IMR-90 (cell line): Measurements from ENCODE around the gene MYO5A. TPM values are rescaled to one million over a fixed set of nuclear protein-coding genes. Genes with fewer than 3 reads are reported as not detected.
A peak's percentile ranks its signal among the peaks of the same experiment; 100 is the strongest.

ENCODE experiments used
- ATAC-seq: fragments of 200-7000 bp; cut with Tn5 transposase; 2 replicates; pipeline ENCODE4 v1.9.1; 2020; ENCODE audit warnings: low read depth, mild to moderate bottlenecking, moderate library complexity
- BruUV-seq: library from RNA; stranded (reverse); fragments of 400-500 nt; replicated peaks from 2 replicates; lab custom pipeline; 2021; lab: Mats Ljungman, UMichigan
- CTCF ChIA-PET: fragments of 300-600 bp; formaldehyde crosslinking; extraction: SDS; loops from one replicate; lab custom pipeline; 2021; ENCODE audit warnings: antibody characterized with exemption; lab: Yijun Ruan, JAX
- POLR2A ChIA-PET: fragments of 300-600 bp; sonication (Branson Sonifier 250); formaldehyde crosslinking; loops from one replicate; lab custom pipeline; 2022; ENCODE audit warnings: antibody characterized with exemption; ENCODE audit not compliant: unreplicated experiment; lab: Charles Lee
- DNase-seq: peaks from one replicate; pipeline ENCODE4 v3.0.0; 2013
- H2AFZ ChIP-seq: replicated peaks from 2 replicates; pipeline ENCODE3; 2013; ENCODE audit warnings: low read length, mild to moderate bottlenecking; ENCODE audit not compliant: poor library complexity
- H2AK5ac ChIP-seq: 2 replicates; pipeline ENCODE4 v1.6.1; 2013; ENCODE audit warnings: low read depth, low read length, inconsistent platforms
- H2AK9ac ChIP-seq: replicated peaks from 2 replicates; pipeline ENCODE3; 2013; ENCODE audit warnings: mild to moderate bottlenecking, low read depth, low read length, moderate library complexity; ENCODE audit not compliant: poor library complexity
- H2BK120ac ChIP-seq: 2 replicates; pipeline ENCODE4 v1.6.1; 2013; ENCODE audit warnings: low read depth, low read length, inconsistent platforms
- H2BK15ac ChIP-seq: 3 replicates; pipeline ENCODE4 v1.6.1; 2013; ENCODE audit warnings: low read depth, low read length, inconsistent platforms
- H2BK20ac ChIP-seq: 2 replicates; pipeline ENCODE4 v1.6.1; 2013; ENCODE audit warnings: low read depth, mild to moderate bottlenecking, inconsistent platforms, low read length, moderate library complexity
- H2BK5ac ChIP-seq: 2 replicates; pipeline ENCODE4 v1.6.1; 2013; ENCODE audit warnings: mild to moderate bottlenecking, low read depth, low read length, inconsistent platforms; ENCODE audit not compliant: poor library complexity, severe bottlenecking
- H3K14ac ChIP-seq: replicated peaks from 2 replicates; pipeline ENCODE4 v1.6.1; 2013; ENCODE audit warnings: low read depth, low read length, inconsistent platforms
- H3K18ac ChIP-seq: 2 replicates; pipeline ENCODE4 v1.6.1; 2013; ENCODE audit warnings: low read depth, low read length, control low read depth
- H3K23ac ChIP-seq: 2 replicates; pipeline ENCODE4 v1.6.1; 2013; ENCODE audit warnings: low read depth, low read length, inconsistent platforms
- H3K27ac ChIP-seq: 2 replicates; pipeline ENCODE4 v1.5.1; 2013; ENCODE audit warnings: mild to moderate bottlenecking, control low read depth, low read length; ENCODE audit not compliant: insufficient read depth
- H3K27me3 ChIP-seq: 2 replicates; pipeline ENCODE4 v1.6.1; 2013; ENCODE audit warnings: low read length; ENCODE audit not compliant: control insufficient read depth, insufficient read depth
- H3K36me3 ChIP-seq: 2 replicates; pipeline ENCODE4 v1.6.1; 2013; ENCODE audit warnings: low read length, mixed read lengths; ENCODE audit not compliant: control insufficient read depth, insufficient read depth
- H3K4ac ChIP-seq: 2 replicates; pipeline ENCODE4 v1.6.1; 2013; ENCODE audit warnings: low read depth, low read length, inconsistent platforms
- H3K4me1 ChIP-seq: 2 replicates; pipeline ENCODE4 v1.6.1; 2013; ENCODE audit warnings: low read length, mixed read lengths; ENCODE audit not compliant: control insufficient read depth, insufficient read depth
- H3K4me2 ChIP-seq: 2 replicates; pipeline ENCODE4 v1.6.1; 2013; ENCODE audit warnings: low read depth, mild to moderate bottlenecking, control low read depth, low read length, moderate library complexity
- H3K4me3 ChIP-seq: 2 replicates; pipeline ENCODE4 v1.5.1; 2013; ENCODE audit warnings: low read depth, mild to moderate bottlenecking, control low read depth, low read length, moderate library complexity; ENCODE audit not compliant: insufficient read depth
- H3K56ac ChIP-seq: 2 replicates; pipeline ENCODE4 v1.6.1; 2013; ENCODE audit warnings: low read length, inconsistent platforms; ENCODE audit not compliant: insufficient read depth; ENCODE audit errors: extremely low read depth
- H3K79me1 ChIP-seq, 2 experiments: 2 replicates each; pipeline ENCODE4 v1.6.1; 2013; ENCODE audit warnings: low read length in 2 of 2, inconsistent platforms in 1 of 2, low read depth in 1 of 2
- H3K9ac ChIP-seq: 2 replicates; pipeline ENCODE4 v1.6.1; 2013; ENCODE audit warnings: low read depth, low read length, control low read depth
- H3K9me1 ChIP-seq: 2 replicates; pipeline ENCODE4 v1.6.1; 2013; ENCODE audit warnings: low read length, inconsistent platforms; ENCODE audit not compliant: insufficient read depth
- H3K9me3 ChIP-seq: 2 replicates; pipeline ENCODE4 v1.6.1; 2013; ENCODE audit warnings: low read length; ENCODE audit not compliant: control insufficient read depth, insufficient read depth
- H4K20me1 ChIP-seq: 2 replicates; pipeline ENCODE4 v1.6.1; 2013; ENCODE audit warnings: low read length, inconsistent platforms; ENCODE audit not compliant: insufficient read depth
- H4K5ac ChIP-seq: 2 replicates; pipeline ENCODE4 v1.6.1; 2013; ENCODE audit warnings: mild to moderate bottlenecking, low read depth, low read length, control low read depth
- H4K8ac ChIP-seq, 2 experiments: 2 replicates each; pipeline ENCODE4 v1.6.1; 2013; ENCODE audit warnings: low read depth in 2 of 2, low read length in 2 of 2, control low read depth in 1 of 2, inconsistent platforms in 1 of 2
- H4K91ac ChIP-seq: 2 replicates; pipeline ENCODE4 v1.6.1; 2013; ENCODE audit warnings: low read depth, low read length, inconsistent platforms; ENCODE audit not compliant: insufficient read depth
- RCOR1 ChIP-seq: IDR thresholded peaks from 2 replicates; pipeline ENCODE4 v1.6.1; 2012; ENCODE audit warnings: mild to moderate bottlenecking, low read length, improper control_type of control experiment; ENCODE audit not compliant: insufficient replicate concordance
- RFX5 ChIP-seq: IDR thresholded peaks from 2 replicates; pipeline ENCODE4 v1.8.0; 2012; ENCODE audit warnings: low read depth, mild to moderate bottlenecking, low read length, moderate library complexity
- WGBS, 2 experiments: methylation state at CpG; one replicate each; pipeline versions ENCODE4 v1.1.5 to v1.1.7; 2013; ENCODE audit warnings: missing lambda C conversion rate in 2 of 2; ENCODE audit not compliant: insufficient read length in 1 of 2; ENCODE audit errors: extremely low coverage in 2 of 2; 5-methylcytosine and 5-hydroxymethylcytosine counted together
- dilution Hi-C: fragments of 300-500 bp; cut with HindIII; formaldehyde crosslinking; loops from one replicate; pipeline ENCODE4 v1.14.3; 2018; ENCODE audit warnings: low sequenced_read_pairs; ENCODE audit not compliant: unreplicated experiment
- in situ Hi-C: fragments of 300-500 bp; cut with MboI; formaldehyde crosslinking; loops from 3 replicates; pipeline ENCODE4 v1.14.3; 2019; ENCODE audit warnings: low sequenced_read_pairs, inconsistent platforms, mixed read lengths
- intact Hi-C: fragments of 100-400 bp; cut with micrococcal nuclease; formaldehyde crosslinking; loops from 2 replicates; pipeline ENCODE4 v1.10.0; 2022
- polyA plus RNA-seq, 3 experiments: library from polyadenylated mRNA; depleted of rRNA; stranded (reverse); fragments of >200 nt; gene quantifications; 2 replicates each; pipeline ENCODE4 v1.2.3, GENCODE V29; 2012; ENCODE audit warnings: low replicate concordance in 1 of 3
- total RNA-seq: library from RNA; depleted of rRNA; stranded (reverse); fragments of >200 nt; gene quantifications from 2 replicates; pipeline ENCODE4 v1.2.3, GENCODE V29; 2012

The MYO5A gene
- total and polyA plus RNA-seq, 2 of the 4 experiments (the other 2 are of a cell fraction), result 19.4 to 69.2 TPM

DNA sequence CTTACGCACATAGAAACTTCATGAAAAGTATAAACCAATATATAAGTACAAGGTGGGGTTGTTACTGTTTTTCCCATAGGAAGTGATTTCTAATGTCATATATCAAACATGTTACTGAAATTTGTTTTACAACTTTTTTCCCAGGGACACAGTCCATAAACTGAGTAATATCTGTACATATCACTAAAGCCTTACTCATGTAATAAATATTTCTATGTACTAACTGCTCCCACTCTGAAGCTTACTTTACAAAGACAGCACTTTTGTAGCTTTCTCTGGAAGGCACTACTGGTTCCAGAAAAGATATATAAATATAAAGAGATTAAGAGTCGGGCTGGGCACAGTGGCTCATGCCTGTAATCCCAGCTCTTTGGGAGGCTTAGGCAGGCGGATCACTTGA lies 91.7 kb downstream of the MYO5A start:
- H4K20me1 ChIP-seq, result no peaks in the 10 kb centered on the region; the same call in 1 of the 2 replicates
- no peak overlapping the region for H2BK5ac ChIP-seq
- H2AK5ac ChIP-seq, result no peak overlapping the region
- H2AFZ ChIP-seq, result no peak overlapping the region
- H2BK15ac ChIP-seq, result no peak overlapping the region
- ATAC-seq, result peak; percentile 69
- H3K9me3 ChIP-seq, result no peaks in the 10 kb centered on the region
- 77% methylated on average over 2 of the region's 3 CpGs; no CpG with 5 or more reads in 1 of the 2 experiments for WGBS, 2 experiments
- H2BK120ac ChIP-seq, result no peak overlapping the region
- H3K56ac ChIP-seq, result no peak overlapping the region
- no peak overlapping the region for H3K18ac ChIP-seq
- peaks cover 3 to 27% of the 10 kb centered on the region in 2 experiments for H3K79me1 ChIP-seq
- H2AK9ac ChIP-seq, result no peak overlapping the region
- H4K91ac ChIP-seq, result no peak overlapping the region
- H3K4ac ChIP-seq, result no peak overlapping the region
- H3K4me2 ChIP-seq, result no peak overlapping the region
- H2BK20ac ChIP-seq, result no peak overlapping the region
- no peak for TF ChIP-seq RCOR1
- TF ChIP-seq RFX5, result no peak
- H3K9ac ChIP-seq, result no peak overlapping the region
- ChIA-PET POLR2A (no interaction called here), CTCF (no interaction called here)
- in situ Hi-C loops (no loop called here), intact Hi-C loops (no loop called here), dilution Hi-C loops (no loop called here)
- DNase-seq, result peak; percentile 65
- H3K23ac ChIP-seq, result no peak overlapping the region
- no TSS peak for BruUV-seq
- H3K27ac ChIP-seq, result no peak overlapping the region
- H3K9me1 ChIP-seq, result 0 out of 2 replicates have a peak, but pooled peaks cover 3% of the 10 kb centered on the region
- no peak overlapping the region for H4K5ac ChIP-seq
- H3K14ac ChIP-seq, result no peak overlapping the region
- no peaks in the 10 kb centered on the region for H3K27me3 ChIP-seq
- no peak overlapping the region for H4K8ac ChIP-seq
- no peak overlapping the region for H3K4me3 ChIP-seq
- H3K36me3 ChIP-seq, result no peaks in the 10 kb centered on the region
- peaks cover 7% of the 10 kb centered on the region for H3K4me1 ChIP-seq
